Measurements from ENCODE around the gene ALX3. TPM values are rescaled to one million over a fixed set of nuclear protein-coding genes. Genes with fewer than 3 reads are reported as not detected.

The ALX3 gene
- total RNA-seq, 4 donors from 2014 or later: 0.21 to 0.26 TPM; not detected in 2

- Histone ChIP-seq H3K4me1 (peaks cover 0 to 5% of the 10 kb centered on the region in 2 donors), H3K36me3 (no peaks in the 10 kb centered on the region), H3K27me3 (no peaks in the 10 kb centered on the region), H3K9me3 (no peaks in the 10 kb centered on the region), H3K4me3 (no peak overlapping the region), H3K27ac (no peak overlapping the region)
- intact Hi-C loops (cut with DNase I; ENCODE audit: low total_unique reads): no loop called here
- no peak for DNase-seq
- no peak for TF ChIP-seq CTCF (IDR thresholded peaks at IDR 0.05)
- no peak for TF ChIP-seq POLR2A (IDR thresholded peaks at IDR 0.05)
These were observed 32.2 kb downstream of the ALX3 start for GRCh38 chr1:110038271-110038670.

- intact Hi-C loops (cut with DNase I; ENCODE audit: low total_unique reads): no loop called here
- no peak for TF ChIP-seq CTCF (IDR thresholded peaks at IDR 0.05)
- TF ChIP-seq POLR2A (IDR thresholded peaks at IDR 0.05): no peak
- no peaks in the 10 kb centered on the region for H3K36me3 ChIP-seq
- no peaks in the 10 kb centered on the region for H3K9me3 ChIP-seq
- H3K27ac ChIP-seq: peak overlapping the region; percentile 93 to 94
- H3K27me3 ChIP-seq: no peaks in the 10 kb centered on the region
- H3K4me3 ChIP-seq: peak overlapping the region; percentile 82 to 92
- peaks cover 0 to 5% of the 10 kb centered on the region in 2 donors for H3K4me1 ChIP-seq
- DNase-seq: no peak
These were observed 35.2 kb downstream of the ALX3 start for GRCh38 chr1:110035236-110035752.

GRCh38 chr1:110034451-110035235 lies 35.8 kb downstream of the ALX3 start, which contains the start of gene STRIP1:
TSS of gene STRIP1 (plus strand) at chr1:110034624. CDS start at chr1:110034638, 14 bp downstream.
- Histone ChIP-seq H3K36me3 (no peaks in the 10 kb centered on the region), H3K4me1 (peaks cover 0 to 5% of the 10 kb centered on the region in 2 donors), H3K4me3 (peak within 1 kb of the TSS; percentile 82 to 92), H3K9me3 (no peaks in the 10 kb centered on the region), H3K27ac (peak within 1 kb of the TSS; percentile 93 to 94), H3K27me3 (no peaks in the 10 kb centered on the region)
- DNase-seq: peak; percentile 94 to 95
- peak in 1 of 4 experiments; percentile 32 for TF ChIP-seq CTCF (IDR thresholded peaks at IDR 0.05)
- peak in 1 of 2 donors; percentile 60 for TF ChIP-seq POLR2A (IDR thresholded peaks at IDR 0.05)
- intact Hi-C loops (cut with DNase I; ENCODE audit: low total_unique reads): no loop called here

- Histone ChIP-seq H3K4me1 (peaks cover 0 to 5% of the 10 kb centered on the region in 2 donors), H3K9me3 (no peaks in the 10 kb centered on the region), H3K27me3 (no peaks in the 10 kb centered on the region), H3K4me3 (peak overlapping the region; percentile 82 to 92), H3K27ac (peak overlapping the region; percentile 93 to 94), H3K36me3 (no peaks in the 10 kb centered on the region)
- intact Hi-C loops (cut with DNase I; ENCODE audit: low total_unique reads): no loop called here
- no peak for TF ChIP-seq POLR2A (IDR thresholded peaks at IDR 0.05)
- no peak for TF ChIP-seq CTCF (IDR thresholded peaks at IDR 0.05)
- no peak for DNase-seq
These were observed 36.4 kb downstream of the ALX3 start for GRCh38 chr1:110034040-110034450.

GRCh38 chr1:110033421-110033820 lies 37.1 kb downstream of the ALX3 start:
- intact Hi-C loops (cut with DNase I; ENCODE audit: low total_unique reads): no loop called here

More at GRCh38 chr1:110033421-110033820, 37.1 kb downstream of the ALX3 start:
- TF ChIP-seq CTCF (IDR thresholded peaks at IDR 0.05) (no peak), POLR2A (IDR thresholded peaks at IDR 0.05) (no peak)
- no peaks in the 10 kb centered on the region for H3K27me3 ChIP-seq
- DNase-seq: no peak
- H3K36me3 ChIP-seq: no peaks in the 10 kb centered on the region
- H3K9me3 ChIP-seq: no peaks in the 10 kb centered on the region
- no peak overlapping the region for H3K27ac ChIP-seq
- H3K4me1 ChIP-seq: peaks cover 0 to 5% of the 10 kb centered on the region in 2 donors
- H3K4me3 ChIP-seq: no peak overlapping the region
